Thyroid gland (tissue), 4 donors: ENCODE results near the gene B4GALT4. TPM values are rescaled to one million over a fixed set of nuclear protein-coding genes. Genes with fewer than 3 reads are reported as not detected.

ENCODE experiments used
- DNase-seq, 2 donors: peaks; one replicate each; pipeline ENCODE4 v3.0.0-alpha.2; 2019
- H3K27ac ChIP-seq, 3 donors: fragments of 200-600 bp; sonication (generic); 1 replicate in 2 of 3; 2 replicates in 1 of 3; pipeline ENCODE4 v1.5.1; 2016 to 2019; ENCODE audit warnings: mild to moderate bottlenecking in 1 of 3, moderate library complexity in 1 of 3
- H3K27me3 ChIP-seq: fragments of 200-600 bp; sonication (generic); one replicate; pipeline ENCODE4 v1.5.1; 2019
- H3K36me3 ChIP-seq, 2 donors: fragments of 200-600 bp; sonication (generic); one replicate each; pipeline ENCODE4 v1.5.1; 2016 to 2019
- H3K4me1 ChIP-seq, 2 donors: fragments of 200-600 bp; sonication (generic); one replicate each; pipeline ENCODE4 v1.5.1; 2017 to 2019
- H3K4me3 ChIP-seq, 3 donors: fragments of 200-600 bp; sonication (generic); replicated peaks in 1 of 3; 1 replicate in 2 of 3; 2 replicates in 1 of 3; pipeline ENCODE4 v1.5.1; 2016; ENCODE audit warnings: mild to moderate bottlenecking in 1 of 3
- H3K9me3 ChIP-seq: fragments of 200-600 bp; sonication (generic); one replicate; pipeline ENCODE4 v1.5.1; 2017
- POLR2A ChIP-seq, 2 donors: fragments of 450-650 bp; IDR thresholded peaks; one replicate each; pipeline ENCODE4 v1.6.1; 2017; ENCODE audit warnings: antibody characterized with exemption in 2 of 2, mild to moderate bottlenecking in 2 of 2, moderate library complexity in 1 of 2
- WGBS, 2 donors: methylation state at CpG; one replicate each; pipeline ENCODE4 v1.1.5; 2017; 5-methylcytosine and 5-hydroxymethylcytosine counted together
- intact Hi-C: fragments of 100-400 bp; cut with DNase I; formaldehyde crosslinking; loops from one replicate; pipeline ENCODE4 v1.15.1; 2023
- total RNA-seq, 4 donors: library from RNA; depleted of rRNA; stranded (reverse); fragments of >200 nt; gene quantifications; one replicate each; pipeline ENCODE4 v1.2.3, GENCODE V29; 2016
- TF ChIP-seq, protein P1 (sequence below), 6 experiments: fragments of 200-600 bp in 3 of 6; fragments of 450-650 bp in 3 of 6; sonication (generic) in 3 of 6; IDR thresholded peaks; one replicate each; pipeline ENCODE4 v1.5.1; 2016 to 2019; ENCODE audit warnings: antibody characterized with exemption in 6 of 6, mild to moderate bottlenecking in 2 of 6, inconsistent platforms in 1 of 6, moderate library complexity in 1 of 6

B4GALT4 gene
- total RNA-seq, 4 donors from 2014 or later = 18.8 to 23.5 (median 21.3) TPM

GRCh38 chr3:119230745-119231144 is 9.9 kb downstream of the B4GALT4 start:
- Histone ChIP-seq H3K4me3 (no peak overlapping the region), H3K9me3 (no peaks in the 10 kb centered on the region), H3K36me3 (peaks cover 29 to 37% of the 10 kb centered on the region in 2 donors), H3K27ac (no peak overlapping the region), H3K4me1 (no peaks in the 10 kb centered on the region), H3K27me3 (no peaks in the 10 kb centered on the region)
- DNase-seq = no peak
- no peak for TF ChIP-seq POLR2A (IDR thresholded peaks at IDR 0.05)
- TF ChIP-seq, protein P1, sequence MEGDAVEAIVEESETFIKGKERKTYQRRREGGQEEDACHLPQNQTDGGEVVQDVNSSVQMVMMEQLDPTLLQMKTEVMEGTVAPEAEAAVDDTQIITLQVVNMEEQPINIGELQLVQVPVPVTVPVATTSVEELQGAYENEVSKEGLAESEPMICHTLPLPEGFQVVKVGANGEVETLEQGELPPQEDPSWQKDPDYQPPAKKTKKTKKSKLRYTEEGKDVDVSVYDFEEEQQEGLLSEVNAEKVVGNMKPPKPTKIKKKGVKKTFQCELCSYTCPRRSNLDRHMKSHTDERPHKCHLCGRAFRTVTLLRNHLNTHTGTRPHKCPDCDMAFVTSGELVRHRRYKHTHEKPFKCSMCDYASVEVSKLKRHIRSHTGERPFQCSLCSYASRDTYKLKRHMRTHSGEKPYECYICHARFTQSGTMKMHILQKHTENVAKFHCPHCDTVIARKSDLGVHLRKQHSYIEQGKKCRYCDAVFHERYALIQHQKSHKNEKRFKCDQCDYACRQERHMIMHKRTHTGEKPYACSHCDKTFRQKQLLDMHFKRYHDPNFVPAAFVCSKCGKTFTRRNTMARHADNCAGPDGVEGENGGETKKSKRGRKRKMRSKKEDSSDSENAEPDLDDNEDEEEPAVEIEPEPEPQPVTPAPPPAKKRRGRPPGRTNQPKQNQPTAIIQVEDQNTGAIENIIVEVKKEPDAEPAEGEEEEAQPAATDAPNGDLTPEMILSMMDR (IDR thresholded peaks at IDR 0.05) = no peak
- intact Hi-C loops = no loop called here

DNA sequence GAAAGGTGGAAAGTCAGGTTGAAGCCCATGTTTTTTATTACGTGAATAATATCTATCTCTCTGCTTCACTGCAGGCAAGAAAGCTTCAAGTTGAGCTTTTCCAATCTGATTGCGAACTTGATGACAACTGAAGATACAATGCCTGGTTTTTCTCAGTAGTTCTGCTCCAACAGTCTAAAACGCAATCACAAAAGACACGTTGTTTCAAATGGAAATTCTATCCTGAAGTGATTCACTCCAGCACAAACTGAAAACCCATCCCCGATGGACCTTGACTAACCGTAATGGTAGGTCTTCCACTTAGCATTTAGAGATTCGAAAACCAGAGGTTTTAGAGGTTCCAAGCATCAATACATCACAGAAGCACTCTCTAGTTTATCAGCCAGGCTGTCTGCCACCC is 10.6 kb downstream of the B4GALT4 start:
- Histone ChIP-seq H3K27me3 (no peaks in the 10 kb centered on the region), H3K27ac (no peak overlapping the region), H3K9me3 (no peaks in the 10 kb centered on the region), H3K36me3 (peaks cover 31 to 32% of the 10 kb centered on the region in 2 donors), H3K4me3 (no peak overlapping the region), H3K4me1 (no peaks in the 10 kb centered on the region)
- intact Hi-C loops = no loop called here
- DNase-seq = no peak
- WGBS, 2 donors = 92 to 93% methylated on average over 7 of the region's 7 CpGs
- TF ChIP-seq, protein P1 (IDR thresholded peaks at IDR 0.05) = no peak
- TF ChIP-seq POLR2A (IDR thresholded peaks at IDR 0.05) = no peak

GRCh38 chr3:119229190-119229589 is 11.5 kb downstream of the B4GALT4 start:
- DNase-seq = no peak
- TF ChIP-seq, protein P1 (IDR thresholded peaks at IDR 0.05) = no peak
- no peak for TF ChIP-seq POLR2A (IDR thresholded peaks at IDR 0.05)
- Histone ChIP-seq H3K27me3 (no peaks in the 10 kb centered on the region), H3K36me3 (peaks cover 27 to 30% of the 10 kb centered on the region in 2 donors), H3K4me3 (no peak overlapping the region), H3K27ac (no peak overlapping the region), H3K9me3 (no peaks in the 10 kb centered on the region), H3K4me1 (no peaks in the 10 kb centered on the region)
- intact Hi-C loops = no loop called here
- 90 to 99% methylated on average over 7 of the region's 7 CpGs for WGBS, 2 donors

GRCh38 chr3:119228373-119229145 is 12.1 kb downstream of the B4GALT4 start:
- H3K4me3 ChIP-seq = no peak overlapping the region
- 98 to 99% methylated on average over 2 of the region's 2 CpGs for WGBS, 2 donors
- no peaks in the 10 kb centered on the region for H3K9me3 ChIP-seq
- intact Hi-C loops = no loop called here
- TF ChIP-seq, protein P1 (IDR thresholded peaks at IDR 0.05) = no peak
- no peak overlapping the region for H3K27ac ChIP-seq
- H3K27me3 ChIP-seq = no peaks in the 10 kb centered on the region
- DNase-seq = no peak
- no peaks in the 10 kb centered on the region for H3K4me1 ChIP-seq
- H3K36me3 ChIP-seq = peaks cover 30 to 32% of the 10 kb centered on the region in 2 donors

- intact Hi-C loops = no loop called here
- TF ChIP-seq, protein P1 (IDR thresholded peaks at IDR 0.05) = no peak
- no peak for TF ChIP-seq POLR2A (IDR thresholded peaks at IDR 0.05)
- Histone ChIP-seq H3K27me3 (no peaks in the 10 kb centered on the region), H3K4me1 (no peaks in the 10 kb centered on the region), H3K4me3 (no peak overlapping the region), H3K27ac (no peak overlapping the region), H3K36me3 (peaks cover 28 to 41% of the 10 kb centered on the region in 2 donors), H3K9me3 (no peaks in the 10 kb centered on the region)
- 82 to 86% methylated on average over 6 of the region's 6 CpGs for WGBS, 2 donors
- no peak for DNase-seq
Measured at GRCh38 chr3:119227070-119227850, 13.4 kb downstream of the B4GALT4 start.
